GM10248 (cell line): ENCODE data around the gene ZNHIT3.
A peak's percentile ranks its signal among the peaks of the same experiment; 100 is the strongest.

ENCODE experiments used
- CTCF ChIA-PET: fragments of 300-600 bp; sonication (Branson Sonifier 250); formaldehyde crosslinking; extraction: SDS; loops from one replicate; lab custom pipeline; 2021; ENCODE audit warnings: antibody characterized with exemption; lab: Yijun Ruan, JAX
- POLR2A ChIA-PET: fragments of 350-650 bp; sonication (Branson Sonifier 250); formaldehyde crosslinking; extraction: SDS; loops from one replicate; lab custom pipeline; 2020; ENCODE audit warnings: antibody characterized with exemption; lab: Yijun Ruan, JAX
- DNase-seq: peaks from one replicate; pipeline ENCODE4 v3.0.0; 2012; ENCODE audit errors: extremely low spot score
- TF ChIP-seq, protein P1 (sequence below): IDR thresholded peaks from 2 replicates; pipeline ENCODE4 v1.5.1; 2012; ENCODE audit warnings: mild to moderate bottlenecking, low read depth; ENCODE audit errors: extremely low read depth, missing control alignments, control extremely low read depth

The ZNHIT3 gene

DNA sequence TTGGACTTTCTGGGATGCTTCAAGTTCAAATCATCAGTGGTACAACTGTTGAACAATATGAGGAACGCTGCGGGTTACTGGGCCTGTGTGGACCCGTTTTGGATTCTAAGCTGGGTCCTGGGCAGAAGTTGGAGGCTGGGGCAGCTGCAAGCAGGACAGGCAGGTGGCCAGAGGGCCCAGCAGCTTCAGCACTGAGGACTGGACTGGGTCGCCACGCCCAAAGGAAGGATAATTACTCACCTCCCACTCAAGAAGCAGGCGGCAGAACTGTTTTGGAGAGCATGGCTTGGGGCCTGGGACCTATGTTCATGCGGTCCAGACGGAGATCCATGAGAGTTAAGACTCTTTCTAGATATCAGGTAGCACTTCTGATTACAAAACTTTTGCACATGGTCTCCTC lies 1.5 kb upstream of the ZNHIT3 start:
- ChIA-PET CTCF (interaction anchor here (0.8 to 1.4 kb wide), 4 partner anchors 8 to 59 kb away, joined by 3 to 4 read pairs (median 3); partner anchors contain the start of genes MYO19 and PIGW), POLR2A (no interaction called here)
- DNase-seq, result no peak
- TF ChIP-seq, protein P1, sequence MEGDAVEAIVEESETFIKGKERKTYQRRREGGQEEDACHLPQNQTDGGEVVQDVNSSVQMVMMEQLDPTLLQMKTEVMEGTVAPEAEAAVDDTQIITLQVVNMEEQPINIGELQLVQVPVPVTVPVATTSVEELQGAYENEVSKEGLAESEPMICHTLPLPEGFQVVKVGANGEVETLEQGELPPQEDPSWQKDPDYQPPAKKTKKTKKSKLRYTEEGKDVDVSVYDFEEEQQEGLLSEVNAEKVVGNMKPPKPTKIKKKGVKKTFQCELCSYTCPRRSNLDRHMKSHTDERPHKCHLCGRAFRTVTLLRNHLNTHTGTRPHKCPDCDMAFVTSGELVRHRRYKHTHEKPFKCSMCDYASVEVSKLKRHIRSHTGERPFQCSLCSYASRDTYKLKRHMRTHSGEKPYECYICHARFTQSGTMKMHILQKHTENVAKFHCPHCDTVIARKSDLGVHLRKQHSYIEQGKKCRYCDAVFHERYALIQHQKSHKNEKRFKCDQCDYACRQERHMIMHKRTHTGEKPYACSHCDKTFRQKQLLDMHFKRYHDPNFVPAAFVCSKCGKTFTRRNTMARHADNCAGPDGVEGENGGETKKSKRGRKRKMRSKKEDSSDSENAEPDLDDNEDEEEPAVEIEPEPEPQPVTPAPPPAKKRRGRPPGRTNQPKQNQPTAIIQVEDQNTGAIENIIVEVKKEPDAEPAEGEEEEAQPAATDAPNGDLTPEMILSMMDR, result no peak

DNA sequence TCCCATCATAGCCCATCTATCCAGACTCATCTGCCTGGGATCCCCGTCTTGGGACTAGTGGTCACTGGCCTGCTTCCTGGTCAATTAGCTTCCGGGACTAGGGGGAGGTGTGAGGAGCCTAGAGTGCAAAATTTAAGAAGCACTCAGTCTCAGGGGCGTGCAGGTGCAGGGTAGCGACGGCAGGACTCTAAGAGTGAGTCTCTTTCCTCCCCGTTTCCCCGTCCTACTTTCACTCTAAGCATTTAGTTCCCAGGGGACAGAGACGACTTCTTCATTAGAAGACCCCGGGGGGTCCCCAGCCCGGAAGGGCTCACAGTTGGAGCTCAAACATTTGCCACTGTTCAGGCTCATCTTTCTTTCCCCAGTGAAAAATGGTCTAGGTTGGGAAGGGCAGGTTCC lies 677 bp upstream of the ZNHIT3 start:
- ChIA-PET CTCF (interaction anchor here (1.0 to 1.4 kb wide), 2 partner anchors 49 to 55 kb away, joined by 3 to 4 read pairs; partner anchors contain the start of genes MYO19 and PIGW), POLR2A (interaction anchor here (1.4 kb wide), 1 partner anchor 15 kb away, joined by 3 read pairs; no protein-coding TSS in a partner anchor)
- TF ChIP-seq, protein P1, result no peak
- peak; percentile 52 for DNase-seq

DNA sequence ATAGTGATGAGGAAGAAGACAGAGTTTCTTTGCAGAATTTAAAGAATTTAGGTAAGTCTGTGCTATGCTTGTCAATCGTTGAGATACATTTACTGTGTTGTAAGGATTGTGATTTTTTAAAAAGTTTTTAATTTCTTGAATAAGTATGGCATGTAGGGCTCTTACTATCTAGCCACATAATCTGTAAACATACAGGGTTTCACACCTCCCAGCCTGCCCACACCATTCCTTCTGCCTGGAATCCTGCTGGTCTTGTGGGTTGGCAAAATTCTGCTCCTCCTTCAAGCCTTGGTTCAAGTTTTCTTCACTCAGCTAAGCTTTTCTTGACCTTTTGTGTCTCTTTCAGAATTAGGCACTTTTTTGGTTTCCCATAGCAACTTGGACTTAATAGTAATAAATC lies 7.5 kb downstream of the ZNHIT3 start:
- no peak for DNase-seq
- TF ChIP-seq, protein P1, result no peak
- ChIA-PET POLR2A (no interaction called here), CTCF (interaction anchor here (1.2 kb wide), 2 partner anchors 9 to 11 kb away, joined by 3 to 4 read pairs; no protein-coding TSS in a partner anchor)

DNA sequence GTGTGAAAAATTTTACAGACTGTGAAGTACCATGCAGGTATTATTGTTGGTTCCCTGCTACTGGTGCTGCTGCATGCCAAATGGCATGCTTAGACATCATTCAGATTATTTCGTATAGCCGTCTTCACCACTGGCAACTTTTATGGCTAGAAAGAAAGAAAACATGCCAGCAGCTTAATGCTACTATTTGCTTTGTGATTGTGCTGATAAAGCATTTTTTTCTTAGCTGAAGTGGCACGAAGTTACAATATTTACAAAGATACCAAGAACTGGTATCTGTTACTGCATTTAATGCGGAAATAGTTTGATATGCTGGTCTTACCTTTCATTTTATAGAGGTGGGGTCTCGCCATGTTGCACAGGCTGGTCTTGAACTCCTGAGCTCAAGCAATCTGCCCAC lies 8.2 kb downstream of the ZNHIT3 start:
- POLR2A ChIA-PET, result interaction anchor here (1.1 kb wide), 1 partner anchor 12 kb away, joined by 3 read pairs; no protein-coding TSS in a partner anchor
- TF ChIP-seq, protein P1, result no peak
- CTCF ChIA-PET, result interaction anchor here (1.2 to 1.3 kb wide), 2 partner anchors 10 to 11 kb away, joined by 3 to 4 read pairs; no protein-coding TSS in a partner anchor
- DNase-seq, result no peak

DNA sequence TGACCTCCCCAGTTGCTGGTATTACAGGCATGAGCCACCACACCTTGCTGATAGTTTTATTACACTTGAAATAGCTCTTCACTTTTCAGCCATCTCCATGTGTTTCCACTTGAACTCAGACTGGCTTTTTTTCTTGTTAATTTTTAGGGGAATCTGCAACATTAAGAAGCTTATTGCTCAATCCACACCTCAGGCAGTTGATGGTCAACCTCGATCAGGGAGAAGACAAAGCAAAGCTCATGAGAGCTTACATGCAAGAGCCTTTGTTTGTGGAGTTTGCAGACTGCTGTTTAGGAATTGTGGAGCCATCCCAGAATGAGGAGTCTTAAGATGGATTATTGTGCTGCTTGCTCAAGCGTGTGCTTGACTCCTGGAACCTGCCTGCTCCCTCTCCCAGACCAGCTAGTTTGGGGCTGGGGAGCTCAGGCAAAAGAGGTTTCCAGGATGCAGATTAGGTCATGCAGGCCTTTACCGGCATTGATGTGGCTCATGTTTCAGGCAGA lies 8.6 kb downstream of the ZNHIT3 start:
- POLR2A ChIA-PET, result interaction anchor here (1.1 kb wide), 1 partner anchor 12 kb away, joined by 3 read pairs; no protein-coding TSS in a partner anchor
- TF ChIP-seq, protein P1, result no peak
- DNase-seq, result no peak
- CTCF ChIA-PET, result interaction anchor here (1.2 to 1.3 kb wide), 2 partner anchors 10 to 12 kb away, joined by 3 to 4 read pairs; no protein-coding TSS in a partner anchor

DNA sequence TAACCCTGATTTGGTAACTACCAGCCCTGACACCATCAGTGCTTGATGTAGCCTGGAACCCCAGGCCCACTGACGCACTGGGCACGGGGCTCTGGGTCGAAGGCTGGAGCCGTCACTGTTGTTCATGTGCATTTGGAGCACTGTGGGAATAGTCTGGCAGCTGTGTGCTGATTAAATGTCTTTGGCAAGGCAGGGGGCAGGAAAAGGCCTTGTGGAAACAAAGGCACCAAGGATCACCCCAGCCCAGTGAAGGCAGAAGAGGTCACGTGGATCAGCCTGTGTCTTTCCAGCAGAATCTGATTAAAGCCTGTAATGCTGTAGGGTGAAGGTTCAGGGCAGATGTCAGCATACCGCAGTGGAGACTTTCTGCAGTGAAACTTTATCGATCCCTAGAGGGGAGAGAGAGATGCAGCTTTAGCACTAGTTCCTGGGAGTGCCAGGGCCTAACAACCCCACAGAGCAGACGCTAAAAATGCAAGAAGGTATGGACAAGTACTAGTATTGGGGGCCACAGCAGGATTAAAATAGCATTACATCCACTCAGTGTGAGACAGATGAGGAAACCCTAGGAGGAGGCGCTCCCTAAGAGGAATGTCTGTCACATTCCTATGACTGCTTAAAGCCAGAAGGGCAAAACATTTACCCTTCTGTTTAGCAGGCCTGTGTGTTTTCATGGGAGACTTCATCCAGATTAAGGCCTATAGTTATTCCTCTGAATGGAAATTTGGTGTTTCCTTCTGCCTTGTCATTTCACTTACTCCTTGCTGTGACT lies 9.7 kb downstream of the ZNHIT3 start:
- no peak for DNase-seq
- TF ChIP-seq, protein P1, result no peak
- POLR2A ChIA-PET, result no interaction called here
- CTCF ChIA-PET, result interaction anchor here (1.3 kb wide), 1 partner anchor 13 kb away, joined by 4 read pairs; no protein-coding TSS in a partner anchor
